ENCODE measurements around the gene CEP170.
"Not testable (repeated sequence)": the region's sequence is repeated elsewhere in the genome, so short reads cannot be mapped to it uniquely, and the experiment has no call there.

The CEP170 gene

GRCh38 chr1:243150906-243151305 lies 104.2 kb downstream of the CEP170 start:
- H3K4me2 ChIP-seq (ENCODE audit: low read length); H3F3A ChIP-seq (ENCODE audit: insufficient read depth, low read length); H3K9me2 ChIP-seq (ENCODE audit: low read depth, low read length); H3K27ac ChIP-seq (ENCODE audit: low read depth, low read length, poor library complexity, severe bottlenecking); H3K9ac ChIP-seq (ENCODE audit: low read length); H3K4me3 ChIP-seq (ENCODE audit: low read depth, low read length, poor library complexity, severe bottlenecking); H3K36me3 ChIP-seq (ENCODE audit: insufficient read depth, low read length); H3K27me3 ChIP-seq (ENCODE audit: insufficient read depth, low read length); H2AFZ ChIP-seq (ENCODE audit: low read length); H3K79me2 ChIP-seq (ENCODE audit: insufficient read depth, low read length); H3K4me1 ChIP-seq (ENCODE audit: insufficient read depth, low read length, severe bottlenecking); H4K20me1 ChIP-seq (ENCODE audit: insufficient read depth, low read length); H3K9me3 ChIP-seq (ENCODE audit: low read length): not testable (repeated sequence)

GRCh38 chr1:243149120-243149519 lies 106.0 kb downstream of the CEP170 start:
- not testable (repeated sequence) for H3F3A ChIP-seq (ENCODE audit: insufficient read depth, low read length); H3K9ac ChIP-seq (ENCODE audit: low read length); H3K4me3 ChIP-seq (ENCODE audit: low read depth, low read length, poor library complexity, severe bottlenecking); H2AFZ ChIP-seq (ENCODE audit: low read length); H3K27me3 ChIP-seq (ENCODE audit: insufficient read depth, low read length); H3K4me1 ChIP-seq (ENCODE audit: insufficient read depth, low read length, severe bottlenecking); H3K79me2 ChIP-seq (ENCODE audit: insufficient read depth, low read length); H3K9me2 ChIP-seq (ENCODE audit: low read depth, low read length); H4K20me1 ChIP-seq (ENCODE audit: insufficient read depth, low read length); H3K36me3 ChIP-seq (ENCODE audit: insufficient read depth, low read length); H3K4me2 ChIP-seq (ENCODE audit: low read length); H3K27ac ChIP-seq (ENCODE audit: low read depth, low read length, poor library complexity, severe bottlenecking); H3K9me3 ChIP-seq (ENCODE audit: low read length)

- not testable (repeated sequence) for H3K36me3 ChIP-seq (ENCODE audit: insufficient read depth, low read length); H3K9me2 ChIP-seq (ENCODE audit: low read depth, low read length); H4K20me1 ChIP-seq (ENCODE audit: insufficient read depth, low read length); H3K27ac ChIP-seq (ENCODE audit: low read depth, low read length, poor library complexity, severe bottlenecking); H3K79me2 ChIP-seq (ENCODE audit: insufficient read depth, low read length); H3K9ac ChIP-seq (ENCODE audit: low read length); H3K4me3 ChIP-seq (ENCODE audit: low read depth, low read length, poor library complexity, severe bottlenecking); H3K4me2 ChIP-seq (ENCODE audit: low read length); H3K9me3 ChIP-seq (ENCODE audit: low read length); H2AFZ ChIP-seq (ENCODE audit: low read length); H3K4me1 ChIP-seq (ENCODE audit: insufficient read depth, low read length, severe bottlenecking); H3K27me3 ChIP-seq (ENCODE audit: insufficient read depth, low read length); H3F3A ChIP-seq (ENCODE audit: insufficient read depth, low read length)
Measured at GRCh38 chr1:243147351-243147750, 107.7 kb downstream of the CEP170 start.

- H3K9me3 ChIP-seq (ENCODE audit: low read length); H3F3A ChIP-seq (ENCODE audit: insufficient read depth, low read length); H3K79me2 ChIP-seq (ENCODE audit: insufficient read depth, low read length); H3K4me3 ChIP-seq (ENCODE audit: low read depth, low read length, poor library complexity, severe bottlenecking); H3K27me3 ChIP-seq (ENCODE audit: insufficient read depth, low read length); H3K4me2 ChIP-seq (ENCODE audit: low read length); H3K9ac ChIP-seq (ENCODE audit: low read length); H3K9me2 ChIP-seq (ENCODE audit: low read depth, low read length); H2AFZ ChIP-seq (ENCODE audit: low read length); H3K27ac ChIP-seq (ENCODE audit: low read depth, low read length, poor library complexity, severe bottlenecking); H3K4me1 ChIP-seq (ENCODE audit: insufficient read depth, low read length, severe bottlenecking); H4K20me1 ChIP-seq (ENCODE audit: insufficient read depth, low read length): not testable (repeated sequence)
- peaks cover 11% of the 10 kb centered on the region for H3K36me3 ChIP-seq (ENCODE audit: insufficient read depth, low read length)
Measured at GRCh38 chr1:243140498-243140897, 114.6 kb downstream of the CEP170 start.

- H3K4me3 ChIP-seq (ENCODE audit: low read depth, low read length, poor library complexity, severe bottlenecking); H4K20me1 ChIP-seq (ENCODE audit: insufficient read depth, low read length); H2AFZ ChIP-seq (ENCODE audit: low read length); H3K4me1 ChIP-seq (ENCODE audit: insufficient read depth, low read length, severe bottlenecking); H3K27me3 ChIP-seq (ENCODE audit: insufficient read depth, low read length); H3K9me3 ChIP-seq (ENCODE audit: low read length); H3K4me2 ChIP-seq (ENCODE audit: low read length); H3K27ac ChIP-seq (ENCODE audit: low read depth, low read length, poor library complexity, severe bottlenecking); H3K36me3 ChIP-seq (ENCODE audit: insufficient read depth, low read length); H3K9ac ChIP-seq (ENCODE audit: low read length); H3K79me2 ChIP-seq (ENCODE audit: insufficient read depth, low read length); H3K9me2 ChIP-seq (ENCODE audit: low read depth, low read length); H3F3A ChIP-seq (ENCODE audit: insufficient read depth, low read length): not testable (repeated sequence)
Measured at GRCh38 chr1:243122876-243123409, 132.1 kb downstream of the CEP170 start.

GRCh38 chr1:243121939-243122338 lies 133.1 kb downstream of the CEP170 start:
- not testable (repeated sequence) for H3K9me2 ChIP-seq (ENCODE audit: low read depth, low read length); H3K27ac ChIP-seq (ENCODE audit: low read depth, low read length, poor library complexity, severe bottlenecking); H3K4me2 ChIP-seq (ENCODE audit: low read length); H3K9me3 ChIP-seq (ENCODE audit: low read length); H4K20me1 ChIP-seq (ENCODE audit: insufficient read depth, low read length); H3K27me3 ChIP-seq (ENCODE audit: insufficient read depth, low read length); H3K9ac ChIP-seq (ENCODE audit: low read length); H3K4me3 ChIP-seq (ENCODE audit: low read depth, low read length, poor library complexity, severe bottlenecking); H2AFZ ChIP-seq (ENCODE audit: low read length); H3K79me2 ChIP-seq (ENCODE audit: insufficient read depth, low read length); H3K36me3 ChIP-seq (ENCODE audit: insufficient read depth, low read length); H3F3A ChIP-seq (ENCODE audit: insufficient read depth, low read length); H3K4me1 ChIP-seq (ENCODE audit: insufficient read depth, low read length, severe bottlenecking)

- not testable (repeated sequence) for H3K4me1 ChIP-seq (ENCODE audit: insufficient read depth, low read length, severe bottlenecking); H3K27me3 ChIP-seq (ENCODE audit: insufficient read depth, low read length); H2AFZ ChIP-seq (ENCODE audit: low read length); H3K79me2 ChIP-seq (ENCODE audit: insufficient read depth, low read length); H3K9me3 ChIP-seq (ENCODE audit: low read length); H3F3A ChIP-seq (ENCODE audit: insufficient read depth, low read length); H3K36me3 ChIP-seq (ENCODE audit: insufficient read depth, low read length); H3K4me3 ChIP-seq (ENCODE audit: low read depth, low read length, poor library complexity, severe bottlenecking); H3K9me2 ChIP-seq (ENCODE audit: low read depth, low read length); H3K9ac ChIP-seq (ENCODE audit: low read length); H3K27ac ChIP-seq (ENCODE audit: low read depth, low read length, poor library complexity, severe bottlenecking); H3K4me2 ChIP-seq (ENCODE audit: low read length); H4K20me1 ChIP-seq (ENCODE audit: insufficient read depth, low read length)
Measured at GRCh38 chr1:243118601-243119322, 136.3 kb downstream of the CEP170 start.

GRCh38 chr1:243116187-243116586 lies 138.9 kb downstream of the CEP170 start:
- not testable (repeated sequence) for H3K9me3 ChIP-seq (ENCODE audit: low read length); H3K27ac ChIP-seq (ENCODE audit: low read depth, low read length, poor library complexity, severe bottlenecking); H3F3A ChIP-seq (ENCODE audit: insufficient read depth, low read length); H3K79me2 ChIP-seq (ENCODE audit: insufficient read depth, low read length); H3K36me3 ChIP-seq (ENCODE audit: insufficient read depth, low read length); H3K9ac ChIP-seq (ENCODE audit: low read length); H2AFZ ChIP-seq (ENCODE audit: low read length); H3K9me2 ChIP-seq (ENCODE audit: low read depth, low read length); H3K4me2 ChIP-seq (ENCODE audit: low read length); H4K20me1 ChIP-seq (ENCODE audit: insufficient read depth, low read length); H3K4me3 ChIP-seq (ENCODE audit: low read depth, low read length, poor library complexity, severe bottlenecking); H3K27me3 ChIP-seq (ENCODE audit: insufficient read depth, low read length)
- peaks cover 10% of the 10 kb centered on the region for H3K4me1 ChIP-seq (ENCODE audit: insufficient read depth, low read length, severe bottlenecking)
